CD4-positive, alpha-beta T cell treated with Interleukin-21 for 1 hour (primary cell): ENCODE measurements around the gene DGCR8.
A peak's percentile ranks its signal among the peaks of the same experiment; 100 is the strongest.

Source experiments
- DNase-seq: peaks from one replicate; pipeline ENCODE4 v3.0.0-alpha.2; 2020

Gene DGCR8

DNA sequence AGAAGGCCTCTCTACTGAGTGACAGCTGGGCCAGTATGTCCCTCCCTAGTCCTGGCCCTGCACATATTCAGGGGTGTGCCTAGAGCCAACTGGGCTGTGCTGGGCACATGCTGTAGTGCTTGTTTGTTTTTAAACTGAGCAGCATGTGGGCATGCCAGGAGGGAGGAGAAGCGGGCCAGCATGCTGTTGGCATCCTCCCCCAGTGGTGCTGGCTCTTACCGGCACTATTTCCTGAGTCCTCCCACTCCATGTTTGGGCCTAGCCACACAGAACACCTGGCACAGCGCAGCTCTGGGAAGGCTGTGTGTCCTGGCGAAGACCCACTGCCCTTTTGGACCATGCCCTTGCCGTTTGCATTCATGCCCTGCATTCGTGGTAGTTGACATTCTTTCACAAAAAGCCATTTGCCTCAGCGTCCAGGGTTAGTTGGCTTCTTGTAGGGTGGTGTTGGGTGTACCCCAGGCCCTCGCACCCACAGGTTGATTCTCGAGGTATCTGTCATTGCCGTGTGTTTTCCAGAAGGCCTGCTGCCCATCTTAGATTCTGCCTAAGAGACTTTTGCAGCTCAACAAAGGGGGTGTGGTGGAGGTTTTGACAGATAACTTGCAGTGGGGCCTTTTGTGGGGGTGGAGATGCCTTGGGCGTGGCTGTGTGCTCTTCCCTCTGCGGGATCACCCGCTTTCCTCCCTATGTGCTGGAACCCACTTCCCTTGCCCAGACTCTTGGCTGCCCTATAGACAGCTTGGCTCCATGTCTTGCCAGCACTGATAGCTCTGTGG is 13.6 kb downstream of the DGCR8 start:
- no peak for DNase-seq

DNA sequence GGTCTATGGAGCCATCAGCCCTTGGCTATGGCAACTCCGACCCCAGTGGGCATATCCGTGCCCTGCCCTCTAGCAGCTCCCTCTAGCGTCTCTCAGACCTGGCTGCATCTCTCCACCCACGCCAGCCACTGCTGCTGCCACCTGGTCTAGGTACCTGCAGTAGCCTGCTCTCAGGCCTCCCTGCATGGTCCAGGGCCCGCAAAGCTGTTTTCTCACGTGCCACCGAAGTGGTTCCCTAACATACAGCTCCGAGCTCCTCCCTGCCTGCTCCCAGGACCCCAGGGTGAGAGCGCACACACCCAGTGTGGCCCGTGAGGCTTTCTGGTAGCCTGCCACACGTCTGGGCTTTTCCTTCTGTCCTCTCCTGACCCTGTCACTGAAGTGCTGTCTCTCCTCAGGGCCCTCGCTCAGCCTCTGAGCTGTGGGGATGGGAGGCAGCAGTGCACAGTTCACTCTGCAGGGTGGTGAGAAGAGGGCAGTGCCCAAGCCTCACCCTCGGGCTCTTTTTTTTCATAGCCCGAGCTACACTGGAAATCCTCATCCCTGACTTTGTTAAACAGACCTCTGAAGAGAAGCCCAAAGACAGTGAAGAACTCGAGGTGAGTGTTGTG is 14.3 kb downstream of the DGCR8 start:
- no peak for DNase-seq

DNA sequence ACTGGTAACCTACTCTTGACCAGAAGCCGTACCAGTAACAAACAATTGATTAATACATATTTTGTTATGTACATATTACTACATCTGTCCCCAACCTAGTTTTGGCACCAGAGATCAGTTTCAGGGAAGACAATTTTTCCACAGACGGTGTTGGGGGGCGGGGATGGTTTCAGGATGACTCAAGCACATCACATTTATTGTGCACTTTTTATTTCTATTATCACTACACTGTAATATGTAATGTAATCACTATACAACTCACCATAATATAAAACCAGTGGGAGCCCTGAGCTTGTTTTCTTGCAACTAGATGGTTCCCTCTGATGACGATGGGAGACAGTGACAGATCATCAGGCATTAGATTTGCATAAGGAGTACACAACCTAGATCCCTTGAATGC is 15.5 kb downstream of the DGCR8 start:
- no peak for DNase-seq

DNA sequence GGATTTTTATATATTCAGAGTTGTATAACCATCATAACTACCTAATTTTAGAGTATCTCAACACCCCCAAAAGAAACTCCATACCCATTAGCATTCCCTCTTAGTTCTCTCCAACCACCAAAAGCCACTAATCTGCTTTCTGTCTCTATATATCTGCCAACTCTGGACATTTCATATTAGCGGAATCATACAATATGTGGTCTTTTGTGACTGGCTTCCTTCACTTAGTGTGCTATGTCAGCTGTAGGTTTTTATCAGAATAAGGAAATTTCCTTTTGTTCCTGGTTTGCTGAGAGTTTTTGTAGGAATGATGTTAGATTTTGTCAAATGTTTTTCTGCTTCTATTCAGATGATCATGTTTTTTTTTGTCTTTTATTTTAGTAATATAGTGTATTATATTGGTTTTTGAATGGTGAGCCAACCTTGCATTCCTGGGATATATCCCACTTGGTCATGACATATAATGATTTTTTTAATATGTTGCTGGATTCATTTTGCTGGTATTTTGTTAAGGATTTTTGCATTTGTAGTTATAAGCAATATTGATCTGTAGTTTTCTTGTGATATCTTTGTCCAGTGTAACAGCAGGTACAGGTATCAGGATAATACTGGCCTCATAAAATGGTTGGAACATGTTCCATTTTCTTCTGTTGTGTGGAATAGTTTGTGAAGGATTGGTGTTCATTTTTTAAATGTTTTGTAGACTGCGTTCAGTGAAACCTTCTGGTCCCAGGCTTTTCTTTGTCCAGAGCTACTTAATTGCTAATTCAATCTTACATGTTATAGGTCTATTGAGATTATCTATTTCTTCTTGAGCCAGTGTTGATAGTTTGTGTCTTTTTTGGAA is 16.8 kb downstream of the DGCR8 start:
- DNase-seq = no peak

DNA sequence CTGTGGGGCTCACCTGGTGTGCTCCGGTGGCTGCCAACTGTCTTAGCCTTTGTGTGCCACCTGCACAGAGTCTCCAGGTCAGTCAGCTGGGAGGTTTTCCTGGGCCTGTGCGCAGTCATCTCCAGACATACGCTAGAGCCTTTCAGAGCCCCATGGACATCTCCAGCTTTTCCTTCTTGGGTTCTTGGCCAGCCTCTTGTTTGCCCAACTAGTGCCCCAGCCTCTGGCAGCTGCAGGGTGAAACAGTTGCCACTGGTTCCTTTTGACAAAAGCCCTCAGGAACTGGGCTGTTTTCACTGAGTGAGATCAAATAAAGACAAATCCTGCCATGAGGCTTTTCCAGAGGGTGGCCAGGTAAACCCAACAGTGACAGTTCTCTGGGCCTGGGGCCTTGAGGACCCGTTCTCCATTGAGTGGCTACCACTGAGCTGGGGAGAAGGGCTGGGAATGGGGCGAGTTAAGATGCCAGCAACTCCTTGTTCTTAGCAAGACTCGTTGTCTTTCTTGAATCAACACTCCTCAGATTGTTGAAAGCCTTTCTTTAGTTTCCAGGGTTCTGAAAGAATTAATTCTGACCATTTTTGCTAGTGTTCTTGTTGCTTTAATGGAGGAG is 19.2 kb downstream of the DGCR8 start:
- no peak for DNase-seq

DNA sequence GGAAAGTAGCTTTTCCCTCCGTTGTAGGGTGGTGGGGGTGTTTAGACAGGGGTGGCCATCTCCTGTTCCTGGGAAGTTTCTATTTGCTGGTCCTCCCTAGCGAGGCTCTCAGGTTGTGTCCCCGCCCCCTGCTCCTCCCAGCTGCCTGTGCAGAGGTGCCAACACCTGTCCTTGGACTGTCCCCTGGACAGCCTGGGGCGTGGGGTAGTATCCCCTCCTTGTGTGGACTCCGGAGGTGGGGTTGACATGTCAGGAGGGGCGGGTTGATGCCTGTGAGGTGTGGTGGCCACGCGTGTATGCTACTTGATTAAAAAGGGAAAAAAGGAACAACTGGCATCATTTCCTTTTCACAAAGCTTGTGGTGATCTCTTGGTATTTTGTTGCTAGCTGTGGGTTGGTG is 21.6 kb downstream of the DGCR8 start:
- DNase-seq = no peak

DNA sequence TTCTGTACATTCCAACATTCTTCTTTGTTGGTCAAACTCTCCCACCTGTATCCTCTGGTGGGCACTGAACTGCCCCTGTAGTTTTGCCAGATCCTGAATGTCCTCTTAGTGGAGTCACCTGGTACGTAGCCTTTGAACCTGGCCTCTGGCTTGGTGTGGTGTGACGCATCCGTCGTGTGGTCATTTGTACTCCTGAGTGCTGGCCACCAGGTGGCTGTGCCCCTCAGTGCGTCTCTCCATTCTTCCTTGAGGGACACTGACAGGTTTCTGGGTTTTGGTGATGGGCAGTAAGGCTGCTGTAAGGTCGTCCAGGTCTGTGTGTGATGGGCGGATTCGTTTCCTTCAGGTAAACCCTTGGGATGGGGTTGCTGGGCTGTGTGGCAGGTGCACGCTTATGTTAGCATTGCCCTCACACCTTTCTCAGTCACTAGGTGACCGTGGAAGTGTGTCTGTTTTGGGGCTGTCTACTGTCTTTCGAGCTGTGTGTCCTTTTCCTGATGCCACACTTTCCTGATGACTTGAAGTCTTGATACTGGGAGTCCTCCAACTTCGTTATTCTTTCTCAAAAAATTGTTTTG is 22.3 kb downstream of the DGCR8 start:
- no peak for DNase-seq

DNA sequence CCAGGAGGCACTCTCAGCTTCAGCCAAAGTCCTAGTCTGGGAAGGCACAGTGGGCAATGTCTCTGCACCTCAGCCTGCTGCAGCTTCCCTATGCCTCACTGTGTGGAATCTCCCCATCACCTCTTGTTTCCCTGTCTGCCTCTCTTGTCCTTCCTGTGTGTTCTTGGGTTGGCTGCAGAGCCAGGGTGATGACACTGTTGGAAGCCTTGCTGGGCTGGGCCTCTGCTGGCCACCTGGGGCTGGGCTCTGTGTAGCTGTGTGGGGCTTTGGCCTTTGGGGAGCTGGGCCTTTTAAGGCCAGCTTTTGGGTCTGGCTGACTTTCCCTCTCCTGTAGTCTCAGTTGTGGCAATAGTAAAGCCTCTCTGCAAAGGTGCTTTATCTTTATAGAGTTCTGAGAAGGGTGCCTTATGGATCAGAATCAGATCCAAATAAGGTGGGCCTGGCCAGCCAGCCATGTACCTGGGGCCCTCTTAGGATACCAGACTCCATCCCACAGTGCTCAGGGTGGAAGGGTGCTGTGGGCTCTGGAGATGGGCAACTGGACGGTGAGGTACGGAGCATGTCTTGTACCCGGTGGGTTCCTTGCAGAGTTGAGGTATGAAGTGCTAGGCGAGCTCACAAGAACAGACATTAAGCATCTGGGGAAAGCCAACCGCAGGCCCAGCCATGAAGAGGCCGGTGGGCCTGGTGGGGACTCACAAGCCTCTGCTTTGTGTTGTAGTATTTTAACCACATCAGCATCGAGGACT is 25.6 kb downstream of the DGCR8 start:
- no peak for DNase-seq

DNA sequence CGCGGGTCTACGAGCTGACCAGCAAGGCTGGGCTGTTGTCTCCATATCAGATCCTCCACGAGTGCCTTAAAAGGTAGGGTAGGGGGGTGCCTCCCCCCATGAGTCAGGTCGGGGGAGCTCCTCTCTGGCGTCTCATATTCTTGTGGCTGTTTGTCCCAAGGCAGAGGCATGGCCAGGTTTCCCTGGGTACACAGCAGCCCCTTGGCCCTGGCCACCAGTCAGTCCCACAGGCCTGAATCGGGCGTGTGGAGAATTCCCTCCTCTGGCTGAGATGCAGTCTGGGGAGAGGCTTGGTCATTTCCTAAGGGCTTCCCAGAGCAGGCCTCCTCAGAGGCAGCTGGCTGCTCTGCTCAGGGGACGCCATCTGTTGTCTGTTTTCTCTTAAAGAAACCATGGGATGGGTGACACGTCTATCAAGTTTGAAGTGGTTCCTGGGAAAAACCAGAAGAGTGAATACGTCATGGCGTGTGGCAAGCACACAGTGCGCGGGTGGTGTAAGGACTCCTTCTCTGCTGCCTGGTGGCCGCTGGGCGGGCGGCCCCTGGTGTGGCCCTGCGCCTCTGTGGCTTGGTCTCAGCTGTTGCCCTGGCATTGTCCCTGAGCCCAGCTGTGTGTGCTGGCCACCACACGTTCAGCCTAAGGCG is 26.3 kb downstream of the DGCR8 start:
- no peak for DNase-seq

DNA sequence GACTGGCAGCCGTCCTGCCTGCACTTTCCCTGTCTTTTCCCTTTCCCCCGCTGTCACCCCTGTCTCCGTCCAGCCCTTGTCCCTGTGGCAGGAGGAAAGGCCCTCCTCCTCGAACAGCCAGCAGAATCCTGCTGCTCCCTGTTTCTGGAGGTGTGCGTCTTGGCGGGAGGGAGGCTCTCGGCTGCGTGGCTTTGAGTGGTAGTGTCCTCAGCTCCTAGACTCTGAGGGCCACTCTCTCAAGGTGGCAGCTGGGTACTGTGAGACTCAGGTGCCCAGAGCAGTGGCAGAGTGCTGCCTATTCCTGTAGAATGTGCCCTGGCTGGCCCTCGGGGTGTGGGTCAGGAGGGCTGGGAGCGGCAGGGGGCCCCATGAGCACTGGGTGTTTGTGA is 26.8 kb downstream of the DGCR8 start:
- no peak for DNase-seq

DNA sequence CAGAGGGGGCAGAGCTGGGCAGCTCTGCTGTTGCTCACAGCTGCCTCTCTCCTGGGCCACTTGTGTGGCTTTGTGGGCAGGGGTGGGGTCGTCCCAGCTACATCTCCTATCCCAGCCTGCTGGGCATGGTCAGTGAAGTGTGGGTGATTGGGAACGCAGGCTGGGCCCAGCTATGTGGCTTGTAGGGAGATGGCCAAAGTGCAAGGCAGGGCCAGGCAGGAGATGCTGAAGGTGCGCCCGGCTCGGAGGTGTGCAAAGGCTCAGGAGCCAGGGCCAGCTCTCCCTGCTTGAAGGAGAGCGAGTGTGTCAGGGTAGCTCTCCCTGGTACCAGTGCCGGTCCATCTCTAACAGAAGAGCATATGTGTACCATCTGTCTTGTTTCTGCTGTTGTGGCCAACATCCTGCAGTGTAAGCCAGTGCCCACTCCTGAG is 27.4 kb downstream of the DGCR8 start:
- DNase-seq = no peak

DNA sequence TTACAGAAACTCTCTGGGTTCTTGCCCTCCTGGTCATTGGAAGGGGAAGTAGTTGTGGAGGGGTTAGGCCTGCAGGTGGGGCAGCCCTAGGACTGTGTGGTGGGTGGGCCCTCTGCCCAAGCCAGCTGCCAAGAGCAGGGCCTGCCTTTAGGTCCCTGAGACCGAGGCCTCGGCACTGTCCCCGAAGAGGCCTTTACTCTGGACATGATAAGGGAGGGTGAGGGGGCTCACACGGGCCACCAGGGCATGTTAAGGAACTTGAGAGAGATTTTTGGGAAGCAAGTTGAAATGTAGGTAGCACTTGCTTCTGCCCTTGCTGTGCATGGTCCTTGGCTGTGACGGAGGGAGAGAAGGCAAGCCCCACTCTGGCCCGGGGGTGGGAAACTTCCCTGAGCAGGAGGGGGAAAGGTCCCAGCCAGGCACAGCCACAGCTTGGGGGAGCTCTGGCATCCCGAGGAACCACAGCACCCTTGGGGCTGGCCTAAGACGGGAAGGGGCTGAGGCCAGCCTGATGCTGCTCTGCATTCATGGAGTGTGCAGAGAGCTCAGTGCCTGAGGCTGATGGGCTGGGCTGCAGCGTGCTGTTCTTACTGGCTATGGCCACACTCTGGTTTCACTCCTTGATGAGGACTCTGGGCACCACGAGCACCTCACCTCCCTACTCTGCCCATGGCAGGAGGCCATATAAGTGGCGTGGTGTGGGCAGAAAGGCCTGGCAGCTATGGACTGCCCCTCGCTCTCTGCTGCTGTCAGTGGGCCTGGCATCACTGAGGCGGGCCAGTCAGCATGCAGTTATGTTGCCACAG is 28.1 kb downstream of the DGCR8 start:
- DNase-seq = no peak

DNA sequence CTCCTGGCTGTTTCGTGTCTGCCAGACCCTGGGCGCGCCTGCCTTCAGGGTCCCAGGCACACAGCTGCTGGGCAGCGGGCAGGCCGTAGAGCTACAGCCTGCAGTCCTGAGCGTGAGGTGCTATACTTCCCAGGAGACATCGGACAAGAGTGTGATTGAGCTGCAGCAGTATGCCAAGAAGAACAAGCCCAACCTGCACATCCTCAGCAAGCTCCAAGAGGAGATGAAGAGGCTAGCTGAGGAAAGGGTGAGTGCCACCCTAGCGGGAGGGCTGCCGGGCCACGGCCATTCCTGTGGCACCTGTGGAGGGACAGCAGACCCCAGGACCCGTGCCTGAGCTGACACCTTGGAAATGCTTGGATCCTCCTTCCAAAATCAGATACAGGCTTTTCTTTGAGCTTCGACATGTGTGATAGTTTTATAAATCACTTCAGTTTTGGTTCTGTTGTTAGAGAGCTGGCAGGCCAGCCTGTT is 28.8 kb downstream of the DGCR8 start:
- DNase-seq = no peak

DNA sequence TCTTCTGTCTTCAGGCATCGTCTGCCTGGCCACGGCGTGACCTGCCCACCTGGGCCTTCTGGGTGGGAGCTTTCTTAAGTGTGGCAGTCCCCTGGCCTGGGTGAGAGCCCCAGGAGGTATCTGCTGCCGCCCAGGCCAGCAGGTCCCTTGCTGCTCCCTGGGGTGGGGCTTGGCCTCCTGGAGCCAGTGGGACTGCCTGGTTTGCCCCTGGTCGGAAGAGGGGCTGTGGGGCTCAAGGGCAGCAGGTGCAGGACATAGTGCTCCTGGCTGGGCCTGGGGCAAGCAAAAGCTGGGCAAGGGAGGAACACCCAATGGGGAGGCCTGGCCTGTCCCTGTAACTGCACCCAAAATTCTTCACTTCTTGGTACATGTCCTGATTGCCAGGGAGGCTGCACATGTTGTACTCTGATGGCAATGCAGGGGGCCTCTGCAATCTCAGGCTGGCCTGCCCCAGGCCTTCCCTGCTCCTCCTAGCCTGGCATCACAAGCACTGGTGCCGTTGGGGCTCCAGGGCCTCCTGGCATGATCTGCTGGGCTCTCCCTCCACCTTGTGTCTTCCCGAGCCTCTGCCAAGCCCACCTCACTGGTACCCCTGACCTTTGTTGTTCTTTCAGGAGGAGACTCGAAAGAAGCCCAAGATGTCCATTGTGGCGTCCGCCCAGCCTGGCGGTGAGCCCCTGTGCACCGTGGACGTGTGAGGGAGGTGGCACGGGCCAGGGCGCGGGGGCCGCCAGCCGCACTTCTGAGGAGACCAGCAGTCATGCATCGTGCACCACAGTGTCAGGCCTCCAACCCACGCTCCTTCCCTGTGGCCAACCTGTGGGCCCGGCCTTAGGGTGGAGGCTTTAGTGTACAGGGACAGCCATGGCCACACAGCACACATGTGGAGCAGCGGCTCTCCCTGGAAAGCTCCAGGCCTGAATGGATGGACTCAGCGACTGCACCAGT is 29.6 kb downstream of the DGCR8 start:
- DNase-seq = no peak

DNA sequence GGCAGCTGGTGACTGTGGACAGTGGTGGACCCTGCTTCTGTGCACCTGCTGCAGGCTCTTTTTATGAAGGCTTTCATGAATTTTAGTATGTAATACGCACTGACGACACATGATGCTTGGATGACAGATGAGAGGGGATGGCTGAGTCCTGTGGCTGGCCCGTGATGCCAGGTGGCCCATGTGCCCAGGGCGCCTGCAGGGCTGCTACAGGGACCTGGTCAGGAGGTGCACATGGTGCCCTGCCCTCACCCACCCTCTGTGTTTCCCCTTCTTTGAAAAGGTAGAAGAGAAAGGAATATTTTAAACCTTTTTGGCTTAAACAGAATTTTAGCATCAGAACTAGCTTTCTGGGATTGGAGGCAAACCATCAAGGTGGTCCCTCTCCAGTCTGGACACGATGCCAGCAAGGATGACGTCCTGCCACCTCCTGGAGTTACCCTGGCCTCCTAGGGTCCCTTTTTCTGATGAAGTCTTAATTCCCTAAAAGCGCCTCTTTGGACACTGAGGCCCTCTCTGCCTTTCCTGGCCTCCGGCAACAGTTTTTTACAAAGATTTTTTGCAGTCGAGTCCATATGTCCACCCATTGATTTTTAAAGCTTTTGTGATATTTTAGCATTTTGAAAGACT is 30.4 kb downstream of the DGCR8 start:
- no peak for DNase-seq

DNA sequence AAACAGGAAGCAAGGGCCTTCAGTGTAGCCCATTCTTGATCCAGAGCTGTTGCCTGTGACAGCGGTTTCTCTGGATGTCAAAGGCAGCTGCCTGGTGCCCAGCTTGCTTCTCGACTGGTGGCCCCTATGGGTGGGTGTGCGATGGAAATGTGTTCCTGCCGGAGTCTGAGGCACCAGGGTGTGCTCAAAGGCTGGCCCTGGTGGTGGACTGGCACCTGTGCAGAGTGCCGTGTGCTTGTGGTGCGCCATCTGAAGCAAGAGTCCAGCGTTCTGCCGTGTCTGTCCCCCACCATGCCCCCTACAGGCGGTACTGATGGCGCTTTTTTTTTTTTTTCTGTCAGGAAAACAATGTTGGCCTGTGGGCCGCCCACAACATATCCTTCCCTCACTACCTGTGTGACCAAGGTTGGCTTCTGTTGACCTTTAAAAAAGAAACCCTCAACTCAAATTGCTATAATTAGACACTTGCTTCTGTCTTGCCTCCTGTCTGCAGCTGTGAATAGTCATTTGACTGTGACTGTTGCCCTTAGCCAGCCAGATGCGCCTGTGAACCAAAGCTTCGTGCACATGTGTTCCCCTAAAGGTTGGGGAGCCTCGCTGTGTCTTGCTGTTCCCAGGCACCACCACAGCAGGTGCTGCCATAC is 31.1 kb downstream of the DGCR8 start:
- DNase-seq = peak; percentile 40

DNA sequence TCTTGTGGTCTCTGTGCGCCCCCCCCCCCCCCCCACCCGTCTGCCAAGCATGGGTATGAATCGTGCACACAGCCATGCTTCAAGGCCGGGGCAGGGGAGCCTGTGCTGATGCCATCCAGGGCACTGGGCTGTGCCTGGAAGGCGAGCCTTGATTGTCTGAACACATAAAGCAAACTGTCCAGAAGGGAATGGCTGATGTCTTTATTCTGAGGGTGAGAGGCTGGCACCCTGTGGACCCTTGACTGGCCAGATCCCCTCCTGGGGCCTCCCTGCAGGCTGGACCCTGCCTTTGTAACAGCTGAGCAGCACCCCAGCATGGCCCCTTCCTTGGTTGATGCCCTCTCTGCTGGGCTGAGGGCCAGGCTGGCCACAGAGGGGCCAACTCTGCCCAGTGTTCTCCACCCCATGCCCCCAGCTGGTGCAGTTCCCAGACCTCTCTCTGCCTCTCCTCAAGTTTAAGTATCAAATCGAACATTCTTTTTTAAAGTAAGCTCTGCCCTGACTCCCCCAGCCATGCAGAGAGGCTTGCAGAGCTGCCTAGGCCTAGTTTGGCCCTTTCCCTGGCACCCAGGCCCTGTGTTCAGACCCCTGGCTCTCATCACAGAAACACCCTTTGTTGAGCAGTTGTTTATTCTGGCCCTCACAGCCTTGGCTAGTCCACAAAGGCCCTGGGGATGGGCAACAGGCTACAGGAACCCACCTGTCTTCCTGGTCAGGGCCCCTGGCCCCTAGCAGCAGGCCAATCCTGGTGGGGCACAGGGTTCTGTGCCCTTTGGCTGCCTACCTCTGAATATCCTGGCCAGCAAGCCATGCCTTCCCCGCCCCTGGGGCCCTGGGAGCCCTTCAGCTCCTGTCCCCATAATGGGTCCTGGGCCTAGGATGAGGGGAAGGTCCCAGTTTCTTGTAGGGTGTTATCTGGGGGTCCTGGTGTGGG is 31.9 kb downstream of the DGCR8 start:
- DNase-seq = no peak
